Right cardiac atrium (tissue), 5 donors: ENCODE results near the gene LDAH. TPM values are rescaled to one million over a fixed set of nuclear protein-coding genes. Genes with fewer than 3 reads are reported as not detected.

Experiments
- ATAC-seq, 2 donors: fragments of 200-7000 bp; cut with Tn5 transposase; one replicate each; pipeline versions ENCODE4 v1.8.0 to v1.9.1; 2020; ENCODE audit warnings: moderate library complexity in 2 of 2, mild to moderate bottlenecking in 1 of 2
- DNase-seq, 3 donors: peaks; one replicate each; pipeline ENCODE4 v3.0.0-alpha.2; 2020
- H3K27ac ChIP-seq: one replicate; pipeline ENCODE4 v1.5.1; 2013; ENCODE audit warnings: mild to moderate bottlenecking, low read length, control low read depth, moderate library complexity
- H3K27me3 ChIP-seq: one replicate; pipeline ENCODE4 v1.6.1; 2013; ENCODE audit not compliant: control insufficient read depth, insufficient read depth
- H3K4me1 ChIP-seq: one replicate; pipeline ENCODE4 v1.6.1; 2013; ENCODE audit warnings: low read length; ENCODE audit not compliant: control insufficient read depth, insufficient read depth
- H3K4me3 ChIP-seq: one replicate; pipeline ENCODE4 v1.5.1; 2013; ENCODE audit warnings: low read length, control low read depth
- H3K9me3 ChIP-seq: one replicate; pipeline ENCODE4 v1.6.1; 2013; ENCODE audit warnings: low read length; ENCODE audit not compliant: control insufficient read depth
- WGBS: extraction: QIAGEN DNeasy Blood & Tissue Kit; methylation state at CpG from one replicate; pipeline ENCODE4 v1.1.7; 2013; 5-methylcytosine and 5-hydroxymethylcytosine counted together
- intact Hi-C, 4 donors: fragments of 100-400 bp; cut with DNase I; formaldehyde crosslinking; loops; one replicate each; pipeline versions ENCODE4 v1.11.0 to v1.14.0; 2022 to 2023
- polyA plus RNA-seq: library from polyadenylated mRNA; stranded (reverse); fragments of 200-250 nt; gene quantifications from one replicate; pipeline ENCODE4 v1.2.3, GENCODE V29; 2013
- total RNA-seq, 4 donors: library from RNA; stranded (reverse); fragmentation: NEBNext Ultra II Directional; extraction: Animal tissue kit (Norgen Biotek cat#: 25700); gene quantifications; one replicate each; pipeline ENCODE4 v1.2.1, GENCODE V29; 2021
- donor health status: healthy with polysubstance abuse.
- donor health status: DM: no; HTN: yes; CAD: no.
- donor health status: DM: no; HTN: no; CAD: no.
- donor health status: DM: no; HTN: yes; CAD: no; lungs with severe emphysema.
- donor health status: DM: yes; HTN: yes; CAD: no.

The LDAH gene
- total and polyA plus RNA-seq, 5 donors = 4.6 to 10.8 (median 7.2) TPM

GRCh38 chr2:20672201-20672951, 150.5 kb downstream of the LDAH start:
- Histone ChIP-seq H3K27ac (no peak overlapping the region), H3K9me3 (no peaks in the 10 kb centered on the region), H3K4me1 (no peaks in the 10 kb centered on the region), H3K27me3 (no peaks in the 10 kb centered on the region), H3K4me3 (no peak overlapping the region)
- peak in 1 of 3 donors; percentile 54 for DNase-seq
- 39% methylated on average over 18 of the region's 18 CpGs for WGBS
- no peak for ATAC-seq
- intact Hi-C loops = no loop called here

DNA sequence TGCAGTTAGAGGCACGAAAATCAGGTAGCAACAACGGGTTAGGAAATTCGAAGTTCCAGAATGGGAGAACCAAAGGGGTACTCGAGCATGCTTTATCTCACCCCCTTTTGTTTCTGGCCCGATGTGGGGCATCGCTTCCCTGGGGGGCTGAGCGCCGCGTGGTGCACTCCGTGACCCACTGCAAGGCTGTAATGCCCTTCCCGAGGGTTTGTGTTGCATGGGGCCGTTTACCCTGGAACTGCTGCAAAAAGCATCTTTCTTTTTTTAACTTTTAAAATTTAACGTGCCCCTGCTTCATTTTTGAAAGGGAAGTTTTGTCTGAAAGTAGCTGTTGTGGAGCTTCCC, 151.2 kb downstream of the LDAH start:
- DNase-seq = no peak
- intact Hi-C loops = no loop called here
- WGBS = 24% methylated on average over 13 of the region's 13 CpGs

DNA sequence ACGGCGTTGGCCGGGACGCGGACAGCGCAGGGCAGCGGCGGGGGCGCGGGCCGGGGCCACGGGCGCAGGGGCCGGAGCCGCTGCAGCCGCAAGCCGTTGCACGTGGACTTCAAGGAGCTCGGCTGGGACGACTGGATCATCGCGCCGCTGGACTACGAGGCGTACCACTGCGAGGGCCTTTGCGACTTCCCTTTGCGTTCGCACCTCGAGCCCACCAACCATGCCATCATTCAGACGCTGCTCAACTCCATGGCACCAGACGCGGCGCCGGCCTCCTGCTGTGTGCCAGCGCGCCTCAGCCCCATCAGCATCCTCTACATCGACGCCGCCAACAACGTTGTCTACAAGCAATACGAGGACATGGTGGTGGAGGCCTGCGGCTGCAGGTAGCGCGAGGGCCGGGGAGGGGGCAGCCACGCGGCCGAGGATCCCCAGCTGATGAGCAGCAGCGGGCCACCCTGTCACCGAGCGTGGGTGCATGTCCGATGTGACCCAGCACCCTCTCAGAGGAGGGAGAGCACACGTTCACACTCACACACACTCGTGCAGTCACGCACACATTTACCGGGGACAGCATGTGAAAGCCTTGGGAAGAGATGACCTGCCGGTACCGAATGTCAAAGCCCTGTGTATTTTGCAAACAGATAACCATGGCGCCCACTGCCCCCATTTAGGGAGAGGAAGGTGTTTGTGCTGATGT, 151.7 kb downstream of the LDAH start:
- WGBS = 22% methylated on average over 60 of the region's 60 CpGs
- intact Hi-C loops = no loop called here
- no peaks in the 10 kb centered on the region for H3K9me3 ChIP-seq
- H3K27ac ChIP-seq = no peak overlapping the region
- no peak for DNase-seq
- no peak for ATAC-seq
- no peaks in the 10 kb centered on the region for H3K27me3 ChIP-seq
- no peak overlapping the region for H3K4me3 ChIP-seq
- no peaks in the 10 kb centered on the region for H3K4me1 ChIP-seq

More for the DNA sequence above, 151.2 kb downstream of the LDAH start:
- no peak for ATAC-seq
- Histone ChIP-seq H3K9me3 (no peaks in the 10 kb centered on the region), H3K4me3 (no peak overlapping the region), H3K27ac (no peak overlapping the region), H3K4me1 (no peaks in the 10 kb centered on the region), H3K27me3 (no peaks in the 10 kb centered on the region)

DNA sequence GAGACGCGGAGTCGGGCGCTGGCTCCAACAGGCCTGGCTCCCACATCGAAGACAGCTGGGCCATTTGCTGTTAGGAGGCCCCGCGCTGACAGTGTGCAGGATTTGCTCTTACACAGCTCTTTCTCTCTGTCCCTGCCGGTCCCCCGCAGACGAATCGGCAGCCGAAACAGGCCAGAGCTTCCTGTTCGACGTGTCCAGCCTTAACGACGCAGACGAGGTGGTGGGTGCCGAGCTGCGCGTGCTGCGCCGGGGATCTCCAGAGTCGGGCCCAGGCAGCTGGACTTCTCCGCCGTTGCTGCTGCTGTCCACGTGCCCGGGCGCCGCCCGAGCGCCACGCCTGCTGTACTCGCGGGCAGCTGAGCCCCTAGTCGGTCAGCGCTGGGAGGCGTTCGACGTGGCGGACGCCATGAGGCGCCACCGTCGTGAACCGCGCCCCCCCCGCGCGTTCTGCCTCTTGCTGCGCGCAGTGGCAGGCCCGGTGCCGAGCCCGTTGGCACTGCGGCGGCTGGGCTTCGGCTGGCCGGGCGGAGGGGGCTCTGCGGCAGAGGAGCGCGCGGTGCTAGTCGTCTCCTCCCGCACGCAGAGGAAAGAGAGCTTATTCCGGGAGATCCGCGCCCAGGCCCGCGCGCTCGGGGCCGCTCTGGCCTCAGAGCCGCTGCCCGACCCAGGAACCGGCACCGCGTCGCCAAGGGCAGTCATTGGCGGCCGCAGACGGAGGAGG, 152.4 kb downstream of the LDAH start:
- intact Hi-C loops = no loop called here
- peaks cover 2% of the 10 kb centered on the region for H3K4me1 ChIP-seq
- no peaks in the 10 kb centered on the region for H3K27me3 ChIP-seq
- no peak overlapping the region for H3K4me3 ChIP-seq
- no peak overlapping the region for H3K27ac ChIP-seq
- no peaks in the 10 kb centered on the region for H3K9me3 ChIP-seq
- WGBS = 20% methylated on average over 83 of the region's 83 CpGs
- ATAC-seq (no peak), DNase-seq (no peak)

- no peaks in the 10 kb centered on the region for H3K27me3 ChIP-seq
- intact Hi-C loops = loop anchor here in 1 of 4 donors (10.0 kb wide), 1 partner anchor 445 kb away; no protein-coding TSS in a partner anchor
- H3K4me1 ChIP-seq = peaks cover 4% of the 10 kb centered on the region
- no peaks in the 10 kb centered on the region for H3K9me3 ChIP-seq
- 39% methylated on average over 45 of the region's 45 CpGs for WGBS
- H3K4me3 ChIP-seq = no peak overlapping the region
- H3K27ac ChIP-seq = no peak overlapping the region
- ATAC-seq (no peak), DNase-seq (no peak)
Observed at GRCh38 chr2:20669562-20670314, 153.2 kb downstream of the LDAH start.

- WGBS = 63% methylated on average over 8 of the region's 8 CpGs
- H3K27ac ChIP-seq = no peak overlapping the region
- H3K4me1 ChIP-seq = peaks cover 4% of the 10 kb centered on the region
- H3K4me3 ChIP-seq = no peak overlapping the region
- DNase-seq (no peak), ATAC-seq (no peak)
- intact Hi-C loops = loop anchor here in 1 of 4 donors (10.0 kb wide), 1 partner anchor 446 kb away; no protein-coding TSS in a partner anchor
- H3K27me3 ChIP-seq = no peaks in the 10 kb centered on the region
- H3K9me3 ChIP-seq = no peaks in the 10 kb centered on the region
Observed at GRCh38 chr2:20668871-20669475, 153.9 kb downstream of the LDAH start.

- DNase-seq (no peak), ATAC-seq (no peak)
- Histone ChIP-seq H3K4me3 (no peak overlapping the region), H3K27ac (no peak overlapping the region), H3K9me3 (no peaks in the 10 kb centered on the region), H3K27me3 (no peaks in the 10 kb centered on the region), H3K4me1 (peaks cover 4% of the 10 kb centered on the region)
- 91% methylated on average over 6 of the region's 6 CpGs for WGBS
- intact Hi-C loops = loop anchor here in 1 of 4 donors (10.0 kb wide), 1 partner anchor 446 kb away; no protein-coding TSS in a partner anchor
Observed at GRCh38 chr2:20668451-20668850, 154.4 kb downstream of the LDAH start.

DNA sequence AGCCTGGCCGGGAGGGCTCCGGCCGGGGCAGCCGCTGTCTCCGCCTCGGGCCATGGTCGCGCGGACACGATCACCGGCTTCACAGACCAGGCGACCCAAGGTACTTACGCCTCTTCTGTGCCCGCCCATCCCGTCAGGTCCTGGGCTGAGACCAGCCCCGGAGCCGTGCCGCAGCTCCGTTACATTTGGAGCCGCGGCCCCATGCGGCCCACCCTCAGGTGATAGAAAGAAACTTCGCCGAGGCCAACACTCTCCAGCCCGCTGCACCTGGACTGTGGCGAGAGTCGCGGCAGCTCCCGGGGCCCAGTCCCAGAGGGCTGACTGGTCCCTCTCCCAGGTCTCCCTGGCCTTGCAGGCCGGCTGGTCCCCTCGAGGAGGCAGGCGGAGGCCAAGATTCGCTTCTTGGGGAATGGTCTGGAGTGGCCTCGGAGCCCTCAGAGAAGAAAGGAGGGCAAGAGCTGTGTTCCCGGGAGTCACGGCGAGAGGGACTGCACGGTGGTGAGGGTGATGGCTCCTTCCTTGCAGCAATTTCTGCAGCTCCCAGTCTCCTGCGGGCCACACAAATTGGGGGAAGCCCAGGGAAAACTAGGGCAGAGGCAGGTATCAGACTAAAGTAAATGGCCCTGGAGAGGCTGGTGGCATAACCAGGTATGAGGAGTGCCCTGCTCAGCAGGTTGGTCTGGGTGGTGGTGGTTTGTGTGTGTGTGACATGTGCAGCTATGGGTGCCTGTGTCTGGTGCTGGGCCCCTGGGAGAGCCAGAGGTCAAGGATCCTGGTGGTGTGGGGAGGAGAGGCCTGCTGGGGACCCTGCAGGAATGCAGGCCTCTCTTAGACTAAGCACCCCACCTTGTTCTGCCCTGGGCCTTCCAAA, 155.1 kb downstream of the LDAH start:
- Histone ChIP-seq H3K27me3 (no peaks in the 10 kb centered on the region), H3K4me1 (peaks cover 4% of the 10 kb centered on the region), H3K27ac (no peak overlapping the region), H3K4me3 (peak overlapping the region; percentile 58), H3K9me3 (no peaks in the 10 kb centered on the region)
- 27% methylated on average over 39 of the region's 39 CpGs for WGBS
- intact Hi-C loops = loop anchor here in 1 of 4 donors (10.0 kb wide), 1 partner anchor 447 kb away; no protein-coding TSS in a partner anchor
- DNase-seq (no peak), ATAC-seq (no peak)

- ATAC-seq (peak in 1 of 2 donors; percentile 7), DNase-seq (no peak)
- H3K9me3 ChIP-seq = no peaks in the 10 kb centered on the region
- intact Hi-C loops = loop anchor here in 1 of 4 donors (10.0 kb wide), 1 partner anchor 448 kb away; no protein-coding TSS in a partner anchor
- under 1% methylated on average over 55 of the region's 62 CpGs for WGBS
- H3K27ac ChIP-seq = no peak overlapping the region
- H3K27me3 ChIP-seq = no peaks in the 10 kb centered on the region
- peaks cover 4% of the 10 kb centered on the region for H3K4me1 ChIP-seq
- H3K4me3 ChIP-seq = peak overlapping the region; percentile 58
Observed at GRCh38 chr2:20667151-20667530, 155.8 kb downstream of the LDAH start.
